ENCODE data around the gene NRXN3. TPM values are rescaled to one million over a fixed set of nuclear protein-coding genes. Genes with fewer than 3 reads are reported as not detected.

NRXN3 gene
- total RNA-seq, 1 donor from 2014 or later = 19.8 TPM

DNA sequence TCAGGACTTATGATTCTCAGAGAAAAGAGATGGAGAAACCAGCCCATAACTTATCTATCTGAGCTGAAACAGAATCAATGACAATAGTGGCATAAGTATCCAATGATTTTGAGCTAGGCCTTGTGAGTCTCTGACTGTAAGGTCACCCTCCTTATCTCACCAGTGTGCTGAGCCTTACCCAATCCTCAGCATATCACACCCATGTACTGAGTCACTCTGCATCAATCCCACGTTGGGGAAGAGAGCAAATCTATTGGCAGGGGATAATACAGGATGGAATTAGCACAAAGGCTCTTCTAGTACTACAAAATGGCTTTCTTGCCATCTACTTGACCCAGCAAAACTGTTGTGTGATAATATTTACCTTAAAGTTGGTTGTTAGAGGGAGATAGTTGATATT, 997.8 kb downstream of the NRXN3 start:
- Mint-ChIP-seq H3K27me3 (no peaks in the 10 kb centered on the region), H3K9me3 (no peaks in the 10 kb centered on the region), H3K36me3 (no peaks in the 10 kb centered on the region), H3K4me3 (no peak overlapping the region), H3K27ac (no peak overlapping the region), H3K4me1 (ENCODE audit: unreplicated experiment) (no peaks in the 10 kb centered on the region)
- DNase-seq (ENCODE audit: extremely low spot score, unreplicated experiment) = no peak
- TF ChIP-seq, protein P1, sequence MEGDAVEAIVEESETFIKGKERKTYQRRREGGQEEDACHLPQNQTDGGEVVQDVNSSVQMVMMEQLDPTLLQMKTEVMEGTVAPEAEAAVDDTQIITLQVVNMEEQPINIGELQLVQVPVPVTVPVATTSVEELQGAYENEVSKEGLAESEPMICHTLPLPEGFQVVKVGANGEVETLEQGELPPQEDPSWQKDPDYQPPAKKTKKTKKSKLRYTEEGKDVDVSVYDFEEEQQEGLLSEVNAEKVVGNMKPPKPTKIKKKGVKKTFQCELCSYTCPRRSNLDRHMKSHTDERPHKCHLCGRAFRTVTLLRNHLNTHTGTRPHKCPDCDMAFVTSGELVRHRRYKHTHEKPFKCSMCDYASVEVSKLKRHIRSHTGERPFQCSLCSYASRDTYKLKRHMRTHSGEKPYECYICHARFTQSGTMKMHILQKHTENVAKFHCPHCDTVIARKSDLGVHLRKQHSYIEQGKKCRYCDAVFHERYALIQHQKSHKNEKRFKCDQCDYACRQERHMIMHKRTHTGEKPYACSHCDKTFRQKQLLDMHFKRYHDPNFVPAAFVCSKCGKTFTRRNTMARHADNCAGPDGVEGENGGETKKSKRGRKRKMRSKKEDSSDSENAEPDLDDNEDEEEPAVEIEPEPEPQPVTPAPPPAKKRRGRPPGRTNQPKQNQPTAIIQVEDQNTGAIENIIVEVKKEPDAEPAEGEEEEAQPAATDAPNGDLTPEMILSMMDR (conservative IDR thresholded peaks at IDR 0.05) = no peak

DNA sequence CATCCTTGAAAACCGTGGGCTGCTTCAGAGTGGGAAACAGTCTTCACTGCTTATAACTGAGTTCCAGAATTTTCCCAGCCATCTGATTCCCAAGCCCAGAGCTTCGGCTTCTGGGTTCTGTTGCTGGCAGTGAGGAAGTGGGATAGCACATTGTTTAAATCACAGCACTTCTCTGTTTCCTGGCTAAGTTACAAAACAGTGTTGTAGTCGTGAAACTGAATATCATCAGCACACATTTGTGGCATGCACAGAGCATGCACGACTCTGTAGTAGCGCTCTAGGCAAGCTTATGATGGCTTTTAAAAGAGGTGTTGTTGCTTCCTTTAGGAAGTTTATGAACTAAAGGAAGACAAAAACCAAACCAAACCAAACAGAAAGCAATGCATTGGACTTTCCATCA, 1005.5 kb downstream of the NRXN3 start:
- Mint-ChIP-seq H3K4me3 (no peak overlapping the region), H3K9me3 (no peaks in the 10 kb centered on the region), H3K27me3 (no peaks in the 10 kb centered on the region), H3K4me1 (ENCODE audit: unreplicated experiment) (no peaks in the 10 kb centered on the region), H3K27ac (no peak overlapping the region), H3K36me3 (no peaks in the 10 kb centered on the region)
- DNase-seq (ENCODE audit: extremely low spot score, unreplicated experiment) = no peak
- TF ChIP-seq, protein P1 (conservative IDR thresholded peaks at IDR 0.05) = no peak

DNA sequence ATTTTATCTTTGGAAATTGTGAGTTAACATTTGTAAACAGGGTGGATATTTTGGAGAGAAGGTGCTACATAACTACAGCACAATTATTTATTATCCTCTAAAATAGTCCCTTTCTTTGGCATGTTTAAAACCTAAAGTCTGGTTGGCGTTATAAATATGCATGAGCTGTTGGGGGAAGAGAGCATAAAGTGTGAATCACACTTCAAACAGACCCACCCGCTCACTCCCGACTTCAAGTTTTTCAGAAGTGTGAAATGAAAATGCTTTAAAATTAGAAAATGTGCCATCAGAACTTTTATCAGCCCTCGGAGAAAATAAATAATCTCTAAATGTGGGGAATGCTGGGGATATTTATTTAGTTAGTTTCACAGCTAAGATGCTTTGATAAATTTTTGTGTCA, 1006.9 kb downstream of the NRXN3 start:
- Mint-ChIP-seq H3K9me3 (no peaks in the 10 kb centered on the region), H3K4me3 (no peak overlapping the region), H3K36me3 (no peaks in the 10 kb centered on the region), H3K27me3 (no peaks in the 10 kb centered on the region), H3K27ac (no peak overlapping the region), H3K4me1 (ENCODE audit: unreplicated experiment) (no peaks in the 10 kb centered on the region)
- no peak for DNase-seq (ENCODE audit: extremely low spot score, unreplicated experiment)
- TF ChIP-seq, protein P1 (conservative IDR thresholded peaks at IDR 0.05) = no peak

DNA sequence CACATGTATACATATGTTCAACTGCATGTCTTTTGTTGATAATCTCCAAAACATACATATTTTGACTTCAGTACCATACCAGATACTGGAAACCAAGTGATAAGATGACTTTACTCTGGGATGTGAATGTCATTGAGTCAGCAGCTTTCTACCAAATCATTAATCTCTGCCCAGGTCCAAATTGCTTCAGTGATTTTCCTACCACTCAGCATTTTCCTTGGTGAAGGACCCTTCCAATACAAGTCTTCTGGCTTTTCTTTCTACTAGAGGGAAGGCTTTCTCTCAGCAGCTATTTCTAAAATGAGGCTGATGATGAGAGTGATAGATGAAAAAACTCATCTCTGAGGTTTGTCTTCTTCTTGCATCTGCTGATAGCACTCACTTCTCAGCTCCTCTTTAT, 1008.5 kb downstream of the NRXN3 start:
- no peak overlapping the region for H3K27ac Mint-ChIP-seq
- no peaks in the 10 kb centered on the region for H3K27me3 Mint-ChIP-seq
- H3K36me3 Mint-ChIP-seq = no peaks in the 10 kb centered on the region
- no peak for DNase-seq (ENCODE audit: extremely low spot score, unreplicated experiment)
- H3K9me3 Mint-ChIP-seq = no peaks in the 10 kb centered on the region
- no peaks in the 10 kb centered on the region for H3K4me1 Mint-ChIP-seq (ENCODE audit: unreplicated experiment)
- no peak overlapping the region for H3K4me3 Mint-ChIP-seq
- TF ChIP-seq, protein P1 (conservative IDR thresholded peaks at IDR 0.05) = no peak

DNA sequence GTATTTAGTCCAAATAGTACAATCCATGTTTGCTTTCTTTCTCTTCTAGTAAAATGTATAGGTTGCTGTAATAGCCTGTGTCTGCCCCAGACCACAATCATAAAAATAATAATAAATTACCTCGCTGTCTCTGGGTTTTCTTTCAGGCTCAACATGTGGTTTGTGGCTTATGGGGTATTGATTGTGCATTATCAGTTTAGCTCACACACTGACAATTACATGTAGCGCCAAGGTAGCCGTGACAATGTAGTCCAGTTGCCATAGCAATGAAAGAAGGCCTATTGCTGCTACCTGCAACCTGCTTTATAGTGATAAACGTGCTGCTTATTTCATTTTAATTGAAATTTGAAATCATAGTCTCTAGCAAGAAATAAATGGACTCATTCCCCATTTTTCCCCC, 1009.8 kb downstream of the NRXN3 start:
- no peak for DNase-seq (ENCODE audit: extremely low spot score, unreplicated experiment)
- TF ChIP-seq, protein P1 (conservative IDR thresholded peaks at IDR 0.05) = no peak
- Mint-ChIP-seq H3K36me3 (no peaks in the 10 kb centered on the region), H3K9me3 (no peaks in the 10 kb centered on the region), H3K4me1 (ENCODE audit: unreplicated experiment) (no peaks in the 10 kb centered on the region), H3K27me3 (no peaks in the 10 kb centered on the region), H3K4me3 (no peak overlapping the region), H3K27ac (no peak overlapping the region)

DNA sequence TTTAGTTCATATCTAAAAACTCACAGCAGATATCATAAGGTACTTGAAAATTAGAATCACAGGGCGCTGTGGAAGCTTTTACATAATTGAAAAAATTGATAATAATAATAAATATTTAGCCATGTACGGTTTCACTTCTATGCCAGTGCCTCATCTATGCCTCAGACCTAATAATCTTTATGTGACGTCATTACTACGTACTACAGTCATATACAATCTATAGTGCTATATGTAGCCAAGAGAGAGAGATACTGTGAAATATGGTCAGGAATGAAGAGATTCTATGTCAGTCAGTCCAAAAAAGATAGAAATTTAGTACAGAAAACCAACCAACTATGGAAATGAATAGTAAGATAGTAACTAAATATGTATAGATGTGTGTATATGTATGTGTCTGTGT, 1010.5 kb downstream of the NRXN3 start:
- Mint-ChIP-seq H3K27ac (no peak overlapping the region), H3K9me3 (no peaks in the 10 kb centered on the region), H3K4me3 (no peak overlapping the region), H3K27me3 (no peaks in the 10 kb centered on the region), H3K36me3 (no peaks in the 10 kb centered on the region), H3K4me1 (ENCODE audit: unreplicated experiment) (no peaks in the 10 kb centered on the region)
- no peak for DNase-seq (ENCODE audit: extremely low spot score, unreplicated experiment)
- TF ChIP-seq, protein P1 (conservative IDR thresholded peaks at IDR 0.05) = no peak
